B cell (primary cell): ENCODE data around the gene CLEC2L. TPM values are rescaled to one million over a fixed set of nuclear protein-coding genes. Genes with fewer than 3 reads are reported as not detected.

Source experiments
- ATAC-seq: fragments of 200-7000 bp; cut with Tn5 transposase; one replicate; pipeline ENCODE4 v1.10.0; 2021; ENCODE audit warnings: low read depth, mild to moderate bottlenecking, moderate number of reproducible peaks, moderate library complexity
- CTCF ChIA-PET: fragments of 350-600 bp; sonication (Branson Sonifier 250); formaldehyde crosslinking; loops from one replicate; lab custom pipeline; 2021; ENCODE audit warnings: antibody characterized with exemption, inconsistent platforms; lab: Charles Lee
- POLR2A ChIA-PET: fragments of 350-600 bp; sonication (Branson Sonifier 250); formaldehyde crosslinking; loops from one replicate; lab custom pipeline; 2021; ENCODE audit warnings: antibody characterized with exemption; lab: Charles Lee
- DNase-seq: peaks from one replicate; pipeline ENCODE4 v3.0.0; 2013
- H2AFZ ChIP-seq: 2 replicates; pipeline ENCODE4 v1.6.1; 2012; ENCODE audit warnings: mild to moderate bottlenecking, low read depth, low read length; ENCODE audit not compliant: insufficient read depth, poor library complexity, severe bottlenecking
- H3K27ac ChIP-seq, 2 donors: 1 replicate in 1 of 2; 2 replicates in 1 of 2; pipeline ENCODE4 v1.5.1; 2012 to 2013; ENCODE audit warnings: low read length in 2 of 2, mild to moderate bottlenecking in 2 of 2, moderate library complexity in 1 of 2
- H3K27me3 ChIP-seq, 4 experiments: fragments of 200-600 bp in 1 of 4; sonication (generic) in 1 of 4; replicated peaks in 1 of 4; 1 replicate in 2 of 4; 2 replicates in 2 of 4; pipeline versions ENCODE4 v1.6.1 to v1.7.0; 2013 to 2016; ENCODE audit warnings: low read length in 3 of 4, mild to moderate bottlenecking in 2 of 4, mixed read lengths in 1 of 4, moderate library complexity in 1 of 4; ENCODE audit not compliant: insufficient read depth in 4 of 4, control insufficient read depth in 3 of 4; ENCODE audit errors: control extremely low read depth in 1 of 4
- H3K36me3 ChIP-seq, 2 experiments: replicated peaks in 1 of 2; 1 replicate in 1 of 2; 2 replicates in 1 of 2; pipeline versions ENCODE4 v1.6.1 to v1.7.1; 2013; ENCODE audit warnings: low read length in 1 of 2; ENCODE audit not compliant: insufficient read depth in 2 of 2, control insufficient read depth in 1 of 2; ENCODE audit errors: control extremely low read depth in 1 of 2, extremely low read depth in 1 of 2
- H3K4me1 ChIP-seq, 2 donors: fragments of 200-600 bp in 1 of 2; sonication (generic) in 1 of 2; 1 replicate in 1 of 2; 2 replicates in 1 of 2; pipeline versions ENCODE4 v1.5.1 to v1.6.1; 2013 to 2017; ENCODE audit warnings: low read length in 2 of 2; ENCODE audit not compliant: control insufficient read depth in 2 of 2, insufficient read depth in 2 of 2
- H3K4me2 ChIP-seq: replicated peaks from 2 replicates; pipeline ENCODE3; 2012; ENCODE audit warnings: mild to moderate bottlenecking, low read depth, low read length; ENCODE audit not compliant: poor library complexity, severe bottlenecking
- H3K4me3 ChIP-seq, 5 experiments: fragments of 200-600 bp in 1 of 5; sonication (generic) in 1 of 5; 1 replicate in 3 of 5; 2 replicates in 2 of 5; pipeline versions ENCODE4 v1.5.1 to v1.7.0; 2011 to 2016; ENCODE audit warnings: low read length in 4 of 5, mild to moderate bottlenecking in 4 of 5, low read depth in 2 of 5, control low read depth in 1 of 5, moderate library complexity in 1 of 5; ENCODE audit not compliant: insufficient read depth in 1 of 5; ENCODE audit errors: control extremely low read depth in 1 of 5, extremely low read depth in 1 of 5
- H3K79me2 ChIP-seq: fragments of 200-600 bp; sonication (generic); one replicate; pipeline ENCODE4 v1.6.0; 2016; ENCODE audit warnings: low read length; ENCODE audit not compliant: control insufficient read depth, insufficient read depth
- H3K9ac ChIP-seq: fragments of 200-600 bp; sonication (generic); 2 replicates; pipeline ENCODE4 v1.6.1; 2017; ENCODE audit warnings: mild to moderate bottlenecking, low read length, moderate library complexity
- H3K9me3 ChIP-seq, 3 donors: one replicate each; pipeline versions ENCODE4 v1.6.1 to v1.7.1; 2013; ENCODE audit warnings: low read length in 2 of 3; ENCODE audit not compliant: control insufficient read depth in 2 of 3, insufficient read depth in 1 of 3; ENCODE audit errors: control extremely low read depth in 1 of 3
- H4K20me1 ChIP-seq: 2 replicates; pipeline ENCODE4 v1.6.0; 2012; ENCODE audit warnings: mild to moderate bottlenecking, low read length; ENCODE audit not compliant: insufficient read depth, control insufficient read depth, poor library complexity, severe bottlenecking
- H3K27ac Mint-ChIP-seq: one replicate; pipeline ENCODE4 v1.8.0; 2021; ENCODE audit warnings: mixed read lengths
- H3K27me3 Mint-ChIP-seq: one replicate; pipeline ENCODE4 v1.8.0; 2021; ENCODE audit warnings: mixed read lengths
- H3K4me1 Mint-ChIP-seq: one replicate; pipeline ENCODE4 v1.8.0; 2021; ENCODE audit warnings: mixed read lengths
- H3K4me3 Mint-ChIP-seq: one replicate; pipeline ENCODE4 v1.8.0; 2021; ENCODE audit warnings: mixed read lengths
- H3K9me3 Mint-ChIP-seq: one replicate; pipeline ENCODE4 v1.8.0; 2022; ENCODE audit warnings: mixed read lengths; ENCODE audit not compliant: insufficient read depth
- EZH2 ChIP-seq: IDR thresholded peaks from 2 replicates; pipeline ENCODE4 v1.6.1; 2012; ENCODE audit warnings: borderline replicate concordance, low read depth, mild to moderate bottlenecking, moderate library complexity, low read length; ENCODE audit not compliant: insufficient read depth, poor library complexity, severe bottlenecking
- WGBS: methylation state at CpG from one replicate; pipeline ENCODE4 v1.1.5; 2013; ENCODE audit warnings: missing lambda C conversion rate; ENCODE audit not compliant: insufficient coverage; 5-methylcytosine and 5-hydroxymethylcytosine counted together
- intact Hi-C: fragments of 100-400 bp; cut with micrococcal nuclease; formaldehyde crosslinking; loops from one replicate; pipeline ENCODE4 v1.10.0; 2022
- polyA plus RNA-seq: library from polyadenylated mRNA; depleted of rRNA; stranded (reverse); fragments of >200 nt; gene quantifications from 2 replicates; pipeline ENCODE4 v1.2.3, GENCODE V29; 2012
- total RNA-seq, 2 donors: library from RNA; stranded (reverse); fragments of 120-200 nt in 1 of 2; gene quantifications; 1 replicate in 1 of 2; 2 replicates in 1 of 2; pipeline versions ENCODE4 v1.2.3 to v1.2.4, GENCODE V29; 2013 to 2022
- TF ChIP-seq, protein P1 (sequence below): fragments of 200-600 bp; IDR thresholded peaks from one replicate; pipeline ENCODE4 v1.8.0; 2022; ENCODE audit warnings: antibody characterized with exemption, mild to moderate bottlenecking

The CLEC2L gene
- total and polyA plus RNA-seq, 2 donors (not counting 1 experiment from before 2014, with no cell fraction given), result not detected

GRCh38 chr7:139587535-139587934, 64.0 kb downstream of the CLEC2L start:
- DNase-seq (no peak), ATAC-seq (no peak)
- H3K4me1 ChIP-seq, result no peaks in the 10 kb centered on the region
- intact Hi-C loops, result no loop called here
- H3K79me2 ChIP-seq, result no peaks in the 10 kb centered on the region
- no peaks in the 10 kb centered on the region for H4K20me1 ChIP-seq
- no peak overlapping the region for H3K9ac ChIP-seq
- no peak for TF ChIP-seq EZH2
- TF ChIP-seq, protein P1, sequence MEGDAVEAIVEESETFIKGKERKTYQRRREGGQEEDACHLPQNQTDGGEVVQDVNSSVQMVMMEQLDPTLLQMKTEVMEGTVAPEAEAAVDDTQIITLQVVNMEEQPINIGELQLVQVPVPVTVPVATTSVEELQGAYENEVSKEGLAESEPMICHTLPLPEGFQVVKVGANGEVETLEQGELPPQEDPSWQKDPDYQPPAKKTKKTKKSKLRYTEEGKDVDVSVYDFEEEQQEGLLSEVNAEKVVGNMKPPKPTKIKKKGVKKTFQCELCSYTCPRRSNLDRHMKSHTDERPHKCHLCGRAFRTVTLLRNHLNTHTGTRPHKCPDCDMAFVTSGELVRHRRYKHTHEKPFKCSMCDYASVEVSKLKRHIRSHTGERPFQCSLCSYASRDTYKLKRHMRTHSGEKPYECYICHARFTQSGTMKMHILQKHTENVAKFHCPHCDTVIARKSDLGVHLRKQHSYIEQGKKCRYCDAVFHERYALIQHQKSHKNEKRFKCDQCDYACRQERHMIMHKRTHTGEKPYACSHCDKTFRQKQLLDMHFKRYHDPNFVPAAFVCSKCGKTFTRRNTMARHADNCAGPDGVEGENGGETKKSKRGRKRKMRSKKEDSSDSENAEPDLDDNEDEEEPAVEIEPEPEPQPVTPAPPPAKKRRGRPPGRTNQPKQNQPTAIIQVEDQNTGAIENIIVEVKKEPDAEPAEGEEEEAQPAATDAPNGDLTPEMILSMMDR, result no peak
- Mint-ChIP-seq H3K27me3 (no peaks in the 10 kb centered on the region), H3K4me1 (no peaks in the 10 kb centered on the region), H3K9me3 (no peaks in the 10 kb centered on the region), H3K27ac (no peak overlapping the region), H3K4me3 (no peak overlapping the region)
- ChIA-PET POLR2A (no interaction called here), CTCF (interaction anchor here (0.9 to 3.4 kb wide), 2 partner anchors 9 to 15 kb away, joined by 3 to 14 read pairs; no protein-coding TSS in a partner anchor)
- H3K27me3 ChIP-seq, result no peaks in the 10 kb centered on the region
- H3K36me3 ChIP-seq, result peaks cover 1 to 11% of the 10 kb centered on the region in 2 experiments
- H3K4me2 ChIP-seq, result no peak overlapping the region
- 100% methylated on average over 3 of the region's 7 CpGs for WGBS
- no peak overlapping the region for H3K4me3 ChIP-seq
- H3K27ac ChIP-seq, result no peak overlapping the region
- H3K9me3 ChIP-seq, result peaks cover 0 to 3% (median 0%) of the 10 kb centered on the region in 3 donors
- no peak overlapping the region for H2AFZ ChIP-seq

DNA sequence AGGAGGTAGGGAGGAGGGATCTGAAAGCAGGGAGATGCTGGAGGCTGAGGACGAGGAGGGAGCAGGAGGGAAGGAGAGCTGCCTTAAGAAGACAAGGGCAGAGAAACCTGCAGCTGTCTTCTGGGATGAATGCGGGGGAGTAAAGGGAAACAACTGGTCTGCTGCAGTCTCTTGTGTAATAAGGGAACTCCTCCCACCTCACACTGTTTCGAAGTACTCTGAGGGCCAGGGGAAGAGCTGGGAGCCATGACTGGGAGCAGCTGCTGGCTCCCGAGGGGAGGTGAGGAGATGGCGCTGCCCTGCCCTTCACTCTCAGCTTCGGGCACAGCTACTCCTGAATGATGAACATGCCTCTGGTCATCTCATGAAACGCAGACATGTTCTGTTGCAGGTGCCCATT, 65.1 kb downstream of the CLEC2L start:
- H2AFZ ChIP-seq, result no peak overlapping the region
- ATAC-seq (no peak), DNase-seq (no peak)
- Mint-ChIP-seq H3K4me3 (no peak overlapping the region), H3K27me3 (no peaks in the 10 kb centered on the region), H3K9me3 (no peaks in the 10 kb centered on the region), H3K4me1 (no peaks in the 10 kb centered on the region), H3K27ac (no peak overlapping the region)
- CTCF ChIA-PET, result interaction anchor here (0.6 to 3.4 kb wide), 3 partner anchors 13 to 800 kb away, joined by 3 to 14 read pairs (median 3); no protein-coding TSS in a partner anchor
- TF ChIP-seq, protein P1, result no peak
- TF ChIP-seq EZH2, result no peak
- H3K27ac ChIP-seq, result no peak overlapping the region
- no peak overlapping the region for H3K4me3 ChIP-seq
- H3K9me3 ChIP-seq, result peaks cover 0 to 3% (median 0%) of the 10 kb centered on the region in 3 donors
- POLR2A ChIA-PET, result no interaction called here
- no peaks in the 10 kb centered on the region for H4K20me1 ChIP-seq
- intact Hi-C loops, result no loop called here
- H3K79me2 ChIP-seq, result no peaks in the 10 kb centered on the region
- H3K9ac ChIP-seq, result no peak overlapping the region
- H3K36me3 ChIP-seq, result peaks cover 1 to 16% of the 10 kb centered on the region in 2 experiments
- no peaks in the 10 kb centered on the region for H3K27me3 ChIP-seq
- 59% methylated on average over 6 of the region's 7 CpGs for WGBS
- H3K4me2 ChIP-seq, result no peak overlapping the region
- no peaks in the 10 kb centered on the region for H3K4me1 ChIP-seq
